OCI-LY7 (cell line): ENCODE data around the gene ACVR1B. TPM values are rescaled to one million over a fixed set of nuclear protein-coding genes. Genes with fewer than 3 reads are reported as not detected.

Experiments
- BruUV-seq: library from RNA; stranded (reverse); fragments of 400-500 nt; replicated peaks from 2 replicates; lab custom pipeline; 2021; lab: Mats Ljungman, UMichigan
- CTCF ChIA-PET: fragments of 300-600 bp; sonication (Branson Sonifier 250); formaldehyde crosslinking; loops from one replicate; lab custom pipeline; 2022; ENCODE audit warnings: antibody characterized with exemption; ENCODE audit not compliant: unreplicated experiment; lab: Charles Lee
- POLR2A ChIA-PET: fragments of 300-600 bp; sonication (Branson Sonifier 250); formaldehyde crosslinking; loops from one replicate; lab custom pipeline; 2022; ENCODE audit warnings: antibody characterized with exemption; lab: Charles Lee
- DNase-seq: peaks from one replicate; pipeline ENCODE4 v3.0.0-alpha.2; 2015; ENCODE audit warnings: low spot score
- H2AFZ ChIP-seq: fragments of 200-600 bp; sonication (generic), shearing (Covaris generic); 2 replicates; pipeline ENCODE4 v1.6.1; 2014; ENCODE audit warnings: mild to moderate bottlenecking, antibody characterized with exemption, low read length, moderate library complexity
- H3K27ac ChIP-seq: fragments of 200-600 bp; sonication (generic); 2 replicates; pipeline ENCODE4 v1.5.1; 2014; ENCODE audit warnings: mixed run types, low read depth, mild to moderate bottlenecking, moderate library complexity, low read length, inconsistent platforms; ENCODE audit not compliant: poor library complexity, severe bottlenecking
- H3K36me3 ChIP-seq: fragments of 200-600 bp; sonication (generic); 2 replicates; pipeline ENCODE4 v1.6.1; 2014; ENCODE audit warnings: mild to moderate bottlenecking, antibody characterized with exemption, low read length, moderate library complexity, mixed read lengths; ENCODE audit not compliant: insufficient read depth
- H3K4me1 ChIP-seq: fragments of 200-600 bp; sonication (generic); 2 replicates; pipeline ENCODE4 v1.5.1; 2014; ENCODE audit warnings: mild to moderate bottlenecking, low read length; ENCODE audit not compliant: insufficient read depth, poor library complexity, severe bottlenecking
- H3K4me2 ChIP-seq: fragments of 200-600 bp; sonication (generic); 2 replicates; pipeline ENCODE4 v1.6.1; 2014; ENCODE audit warnings: mild to moderate bottlenecking, low read length
- H3K4me3 ChIP-seq: fragments of 200-600 bp; sonication (generic); 2 replicates; pipeline ENCODE4 v1.5.1; 2014; ENCODE audit warnings: mild to moderate bottlenecking, low read depth, low read length; ENCODE audit not compliant: poor library complexity, severe bottlenecking
- H3K79me2 ChIP-seq: fragments of 200-600 bp; sonication (generic); 2 replicates; pipeline ENCODE4 v1.6.1; 2016; ENCODE audit warnings: low read depth, mild to moderate bottlenecking, low read length, moderate library complexity, mixed read lengths; ENCODE audit not compliant: insufficient read depth
- H3K9me2 ChIP-seq: fragments of 200-600 bp; sonication (generic); 2 replicates; pipeline ENCODE4 v1.6.1; 2016; ENCODE audit warnings: mild to moderate bottlenecking, low read length, mixed read lengths; ENCODE audit not compliant: insufficient read depth
- H3K9me3 ChIP-seq: fragments of 200-600 bp; sonication (generic); 2 replicates; pipeline ENCODE4 v1.6.1; 2014; ENCODE audit warnings: mild to moderate bottlenecking, mixed run types, low read length, mixed read lengths
- H4K20me1 ChIP-seq: fragments of 200-600 bp; sonication (generic); 2 replicates; pipeline ENCODE4 v1.6.1; 2014; ENCODE audit warnings: mild to moderate bottlenecking, antibody characterized with exemption, low read length, moderate library complexity, mixed read lengths; ENCODE audit not compliant: insufficient read depth
- EZH2phosphoT487 ChIP-seq: fragments of 200-600 bp; sonication (generic); IDR thresholded peaks from 2 replicates; pipeline ENCODE4 v1.6.1; 2018; ENCODE audit warnings: low read depth, borderline replicate concordance, mild to moderate bottlenecking, mixed run types, antibody characterized with exemption, low read length, moderate library complexity, mixed read lengths
- intact Hi-C: fragments of 100-400 bp; cut with micrococcal nuclease; formaldehyde crosslinking; loops from one replicate; pipeline ENCODE4 v1.10.0; 2022; ENCODE audit not compliant: unreplicated experiment
- total RNA-seq, 2 experiments: library from RNA; depleted of rRNA in 1 of 2; stranded (reverse); fragments of >200 nt in 1 of 2; shearing (Covaris generic) in 1 of 2; gene quantifications; 2 replicates each; pipeline ENCODE4 v1.2.3, GENCODE V29; 2014 to 2022
- TF ChIP-seq, protein P1 (sequence below): fragments of 200-600 bp; sonication (generic); conservative IDR thresholded peaks from 2 replicates; pipeline ENCODE4 v1.5.1; 2014; ENCODE audit warnings: mild to moderate bottlenecking, antibody characterized with exemption, low read length, moderate library complexity, mixed read lengths

ACVR1B gene
- total RNA-seq, 2 experiments from 2014 or later = 4.1 to 6.8 TPM

DNA sequence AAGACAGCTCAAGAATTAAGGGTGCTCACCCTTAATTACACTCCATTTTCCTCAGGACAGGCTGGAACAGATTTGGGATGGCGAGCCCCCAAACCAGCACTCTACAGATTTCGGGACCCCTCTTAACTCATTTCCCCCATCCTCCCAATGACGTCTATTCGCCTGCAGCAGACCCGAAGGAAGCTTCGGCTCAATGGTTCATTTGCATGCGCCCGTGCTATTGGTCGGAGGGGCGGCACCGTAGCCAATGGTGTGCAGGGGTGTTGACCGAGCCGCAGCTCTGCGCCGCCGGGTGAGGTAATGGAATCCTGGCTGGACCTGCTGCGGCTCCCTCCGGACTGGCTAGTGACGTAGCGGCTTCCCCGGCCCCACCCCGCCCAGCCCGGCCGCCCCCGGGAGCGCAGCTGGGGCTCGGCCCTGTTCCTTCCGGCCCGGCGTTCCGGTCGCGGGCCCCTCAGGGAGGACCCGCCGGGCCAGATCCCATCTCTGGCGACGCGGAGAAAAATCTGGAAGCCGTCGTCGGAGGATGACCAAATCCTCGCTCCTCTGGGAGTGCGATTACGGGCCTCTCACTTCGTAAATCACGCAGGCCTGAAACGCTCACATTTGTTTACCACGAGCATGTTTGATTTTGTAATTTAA, 81.4 kb downstream of the ACVR1B start:
- no TSS peak for BruUV-seq
- POLR2A ChIA-PET = interaction anchor here (0.6 to 3.9 kb wide), 14 partner anchors 9 to 1354 kb away, joined by 3 to 22 read pairs (median 4); partner anchors contain the start of genes ATG101 and NR4A1
- H3K9me2 ChIP-seq = no peaks in the 10 kb centered on the region
- CTCF ChIA-PET = interaction anchor here (0.6 to 2.9 kb wide), 8 partner anchors 10 to 91 kb away, joined by 3 to 19 read pairs (median 4); no protein-coding TSS in a partner anchor
- no peaks in the 10 kb centered on the region for H3K9me3 ChIP-seq
- peak overlapping the region; percentile 54 for H3K27ac ChIP-seq
- peak overlapping the region; percentile 62 for H3K4me3 ChIP-seq
- no peaks in the 10 kb centered on the region for H3K36me3 ChIP-seq
- intact Hi-C loops = loop anchor here (2.0 kb wide), 1 partner anchor 36 kb away; the partner anchor contains the start of gene ATG101
- H4K20me1 ChIP-seq = no peaks in the 10 kb centered on the region
- H3K4me1 ChIP-seq = peaks cover 44% of the 10 kb centered on the region
- H2AFZ ChIP-seq = peak overlapping the region; percentile 81
- peak overlapping the region; percentile 87 for H3K4me2 ChIP-seq
- no peak for TF ChIP-seq EZH2phosphoT487
- TF ChIP-seq, protein P1, sequence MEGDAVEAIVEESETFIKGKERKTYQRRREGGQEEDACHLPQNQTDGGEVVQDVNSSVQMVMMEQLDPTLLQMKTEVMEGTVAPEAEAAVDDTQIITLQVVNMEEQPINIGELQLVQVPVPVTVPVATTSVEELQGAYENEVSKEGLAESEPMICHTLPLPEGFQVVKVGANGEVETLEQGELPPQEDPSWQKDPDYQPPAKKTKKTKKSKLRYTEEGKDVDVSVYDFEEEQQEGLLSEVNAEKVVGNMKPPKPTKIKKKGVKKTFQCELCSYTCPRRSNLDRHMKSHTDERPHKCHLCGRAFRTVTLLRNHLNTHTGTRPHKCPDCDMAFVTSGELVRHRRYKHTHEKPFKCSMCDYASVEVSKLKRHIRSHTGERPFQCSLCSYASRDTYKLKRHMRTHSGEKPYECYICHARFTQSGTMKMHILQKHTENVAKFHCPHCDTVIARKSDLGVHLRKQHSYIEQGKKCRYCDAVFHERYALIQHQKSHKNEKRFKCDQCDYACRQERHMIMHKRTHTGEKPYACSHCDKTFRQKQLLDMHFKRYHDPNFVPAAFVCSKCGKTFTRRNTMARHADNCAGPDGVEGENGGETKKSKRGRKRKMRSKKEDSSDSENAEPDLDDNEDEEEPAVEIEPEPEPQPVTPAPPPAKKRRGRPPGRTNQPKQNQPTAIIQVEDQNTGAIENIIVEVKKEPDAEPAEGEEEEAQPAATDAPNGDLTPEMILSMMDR = no peak
- peak; percentile 95 for DNase-seq
- peaks cover 4% of the 10 kb centered on the region; the same call in 1 of the 2 replicates for H3K79me2 ChIP-seq

DNA sequence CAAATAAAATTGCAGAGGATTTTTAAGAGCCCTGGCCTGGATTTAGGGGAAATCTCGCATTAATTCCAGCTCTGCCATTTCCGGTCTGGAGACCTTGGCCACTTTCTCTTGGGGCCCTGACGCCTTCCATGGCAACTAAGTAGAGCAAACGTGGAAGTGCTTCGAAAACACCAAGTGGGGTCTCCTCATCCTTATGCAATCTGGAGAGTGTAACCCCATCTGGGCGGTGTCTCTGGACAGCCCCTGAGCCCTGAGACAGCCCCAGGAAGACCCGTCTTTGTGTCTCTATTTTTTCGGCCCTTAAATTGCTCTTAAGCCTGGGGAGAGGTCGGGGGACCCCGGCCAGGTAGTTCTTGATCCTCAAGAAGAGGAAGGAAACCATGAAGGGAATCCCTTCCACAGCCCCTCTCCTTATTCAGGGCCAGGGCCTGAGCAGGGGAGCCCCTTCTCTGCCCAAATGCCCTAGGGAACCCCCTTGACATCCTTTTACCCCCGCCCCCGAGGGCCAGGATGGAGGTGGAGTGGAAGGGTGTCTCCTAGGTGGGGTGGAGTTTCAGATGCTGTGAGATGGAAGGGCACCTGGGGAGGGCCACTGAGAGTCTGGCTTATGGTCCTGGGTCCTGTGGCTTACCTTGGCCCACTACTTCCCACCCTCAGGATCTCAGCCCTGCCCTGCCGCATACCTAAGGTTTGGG, 82.1 kb downstream of the ACVR1B start:
- Histone ChIP-seq H3K4me1 (peaks cover 50% of the 10 kb centered on the region), H3K9me3 (no peaks in the 10 kb centered on the region), H3K9me2 (no peaks in the 10 kb centered on the region), H3K4me2 (peak overlapping the region; percentile 87), H3K79me2 (peaks cover 10% of the 10 kb centered on the region; the same call in 1 of the 2 replicates), H3K4me3 (peak overlapping the region; percentile 62), H4K20me1 (no peaks in the 10 kb centered on the region), H3K27ac (peak overlapping the region; percentile 54), H2AFZ (peak overlapping the region; percentile 81), H3K36me3 (no peaks in the 10 kb centered on the region)
- CTCF ChIA-PET = interaction anchor here (0.6 to 2.9 kb wide), 5 partner anchors 26 to 90 kb away, joined by 3 to 19 read pairs (median 9); no protein-coding TSS in a partner anchor
- POLR2A ChIA-PET = interaction anchor here (0.9 to 3.9 kb wide), 9 partner anchors 9 to 84 kb away, joined by 3 to 22 read pairs (median 5); partner anchors contain the start of genes ATG101 and NR4A1
- TF ChIP-seq EZH2phosphoT487 = no peak
- TF ChIP-seq, protein P1 = no peak
- intact Hi-C loops = loop anchor here (2.0 kb wide), 1 partner anchor 35 kb away; the partner anchor contains the start of gene ATG101
- BruUV-seq = TSS peak; percentile 96
- peak; percentile 18 for DNase-seq
